ENCODE results near the gene EID3.

The EID3 gene

DNA sequence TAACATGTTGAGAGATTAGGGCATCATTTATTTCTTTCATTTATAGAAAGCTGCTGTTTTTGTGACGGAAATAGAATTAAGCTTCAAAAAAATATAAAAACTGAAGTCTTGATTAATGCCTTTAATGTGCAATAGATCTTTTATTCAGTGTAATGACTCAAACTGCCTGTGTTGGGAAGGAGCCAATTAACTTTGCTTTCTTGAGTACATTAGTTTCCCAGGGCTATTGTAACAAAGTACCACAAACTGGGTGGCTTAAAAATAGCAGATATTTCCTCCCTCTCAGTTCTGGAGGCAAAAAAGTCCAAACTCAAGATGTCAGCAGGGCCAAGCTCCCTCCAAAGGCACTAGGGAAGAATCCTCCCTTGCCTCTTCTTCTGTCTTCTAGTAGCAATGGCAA, 36.6 kb downstream of the EID3 start:
- DNase-seq (ENCODE audit: low read depth): no peak

DNA sequence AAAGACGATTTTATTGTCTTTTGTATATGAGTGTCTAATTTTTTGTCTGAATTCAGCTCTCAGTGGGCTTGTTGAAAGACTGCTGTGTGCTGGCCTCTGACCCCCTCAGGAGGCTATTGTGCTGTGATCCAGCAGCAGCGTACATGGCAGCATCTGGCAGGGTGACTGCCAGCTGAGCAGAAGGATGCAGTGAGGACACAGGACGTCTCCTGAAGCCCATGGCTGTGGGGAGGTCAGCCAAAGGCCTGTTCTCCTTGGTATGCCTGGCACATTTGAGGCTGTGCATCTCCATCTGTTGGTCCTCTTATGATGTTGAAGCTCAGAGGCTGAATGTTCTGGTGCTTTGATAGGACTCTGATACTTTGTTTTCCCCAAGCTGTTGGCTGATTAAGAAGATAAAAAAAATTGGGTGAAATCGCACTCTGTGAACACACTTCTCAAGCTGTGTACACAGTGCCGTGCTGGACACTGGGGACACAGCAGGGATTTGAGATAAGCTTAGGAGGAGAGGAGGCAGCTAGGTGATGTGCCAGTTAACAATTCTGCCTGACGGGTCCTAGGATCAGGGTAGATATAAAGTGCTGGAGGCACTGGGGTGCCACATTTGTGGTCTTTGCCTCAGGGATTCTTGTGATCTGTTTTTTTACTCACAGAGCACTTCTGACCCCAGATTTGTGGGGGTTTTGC, 37.5 kb downstream of the EID3 start:
- no peak for DNase-seq (ENCODE audit: low read depth)

- DNase-seq (ENCODE audit: low read depth): no peak
These were observed 38.6 kb downstream of the EID3 start for GRCh38 chr12:104342147-104342546.

- no peak for DNase-seq (ENCODE audit: low read depth)
These were observed 39.2 kb downstream of the EID3 start for GRCh38 chr12:104342635-104343249.

DNA sequence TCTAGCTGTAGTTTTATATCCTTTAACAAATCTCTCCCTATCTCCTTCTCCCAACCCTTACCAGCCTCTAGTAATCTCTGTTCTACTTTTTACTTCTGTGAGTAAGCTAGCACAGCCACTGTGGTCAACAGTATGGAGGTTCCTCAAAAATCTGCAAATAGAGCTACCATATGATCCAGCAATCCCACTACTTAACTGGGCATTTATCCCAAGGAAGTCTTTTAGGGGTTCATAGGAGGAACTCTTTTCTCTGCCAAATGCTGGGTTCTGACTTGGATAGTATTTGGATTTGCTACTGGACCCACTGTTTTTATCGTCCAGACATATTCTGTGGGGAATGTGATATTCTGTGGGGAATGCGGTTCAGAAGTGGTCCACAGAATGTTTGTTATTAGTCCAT, 41.1 kb downstream of the EID3 start:
- no peak for DNase-seq (ENCODE audit: low read depth)

- no peak for DNase-seq (ENCODE audit: low read depth)
These were observed 41.9 kb downstream of the EID3 start for GRCh38 chr12:104345234-104346066.

GRCh38 chr12:104347374-104348075, 44.0 kb downstream of the EID3 start:
- DNase-seq (ENCODE audit: low read depth): no peak

- no peak for DNase-seq (ENCODE audit: low read depth)
These were observed 44.9 kb downstream of the EID3 start for GRCh38 chr12:104348283-104348993.

DNA sequence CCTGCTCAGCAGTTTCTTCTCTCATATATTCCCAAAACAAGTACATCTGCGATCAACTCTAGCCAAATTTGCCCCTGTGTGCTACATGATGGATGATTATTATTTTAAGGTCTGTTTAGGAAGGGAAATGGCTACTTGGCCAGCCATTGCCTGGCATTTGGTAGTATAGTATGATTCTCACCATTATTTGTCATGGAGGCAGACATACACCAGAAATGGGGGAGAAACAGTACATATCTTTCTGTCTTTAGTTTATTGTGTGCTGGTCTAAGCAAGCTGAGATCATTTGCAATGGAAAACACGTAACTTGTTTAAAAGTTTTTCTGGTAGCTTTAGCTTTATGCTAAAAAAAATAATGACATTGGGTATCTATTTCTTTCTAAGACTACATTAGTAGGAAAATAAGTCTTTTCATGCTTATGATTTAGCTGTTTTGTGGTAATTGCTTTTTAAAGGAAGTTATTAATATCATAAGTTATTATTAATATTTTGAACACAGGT, 45.5 kb downstream of the EID3 start:
- DNase-seq (ENCODE audit: low read depth): no peak

DNA sequence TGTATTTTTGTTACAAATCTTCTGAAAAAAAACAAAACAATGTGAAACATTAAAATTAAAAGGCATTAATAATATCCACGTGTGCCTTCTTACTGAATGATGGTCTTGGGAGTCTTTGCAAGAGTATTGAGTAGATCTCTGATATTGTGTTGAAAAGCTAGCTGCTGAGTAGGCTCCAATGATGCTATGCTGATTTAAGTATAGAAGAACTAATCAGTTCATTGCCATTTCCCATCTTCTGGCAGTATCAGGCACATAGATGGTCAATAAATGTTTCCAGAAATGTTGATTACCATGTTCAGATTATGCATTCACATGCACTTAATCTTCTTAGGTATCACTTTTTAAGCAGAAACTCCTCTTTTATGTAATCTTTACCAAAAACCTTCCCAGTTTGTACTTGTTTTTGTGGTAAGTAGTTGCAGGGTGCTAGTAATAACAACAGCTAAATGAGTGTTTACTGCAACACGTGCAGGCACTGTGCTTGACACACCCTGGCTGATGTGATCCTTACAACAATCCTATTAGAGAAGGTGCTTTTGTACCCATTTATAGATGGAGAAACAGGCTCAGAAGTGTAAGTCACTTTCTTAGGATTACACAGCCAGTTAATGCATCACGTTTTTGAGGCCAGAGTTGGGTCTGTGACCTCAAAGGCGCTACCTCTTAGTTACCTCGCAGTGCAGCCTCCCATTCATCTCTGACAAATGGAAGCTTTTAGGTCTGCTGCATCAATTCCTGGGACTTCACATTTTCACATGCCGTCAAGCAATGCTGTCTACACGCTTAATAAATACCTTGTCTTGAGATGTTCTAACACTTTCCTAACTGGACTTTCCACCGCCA, 46.9 kb downstream of the EID3 start:
- no peak for DNase-seq (ENCODE audit: low read depth)

DNA sequence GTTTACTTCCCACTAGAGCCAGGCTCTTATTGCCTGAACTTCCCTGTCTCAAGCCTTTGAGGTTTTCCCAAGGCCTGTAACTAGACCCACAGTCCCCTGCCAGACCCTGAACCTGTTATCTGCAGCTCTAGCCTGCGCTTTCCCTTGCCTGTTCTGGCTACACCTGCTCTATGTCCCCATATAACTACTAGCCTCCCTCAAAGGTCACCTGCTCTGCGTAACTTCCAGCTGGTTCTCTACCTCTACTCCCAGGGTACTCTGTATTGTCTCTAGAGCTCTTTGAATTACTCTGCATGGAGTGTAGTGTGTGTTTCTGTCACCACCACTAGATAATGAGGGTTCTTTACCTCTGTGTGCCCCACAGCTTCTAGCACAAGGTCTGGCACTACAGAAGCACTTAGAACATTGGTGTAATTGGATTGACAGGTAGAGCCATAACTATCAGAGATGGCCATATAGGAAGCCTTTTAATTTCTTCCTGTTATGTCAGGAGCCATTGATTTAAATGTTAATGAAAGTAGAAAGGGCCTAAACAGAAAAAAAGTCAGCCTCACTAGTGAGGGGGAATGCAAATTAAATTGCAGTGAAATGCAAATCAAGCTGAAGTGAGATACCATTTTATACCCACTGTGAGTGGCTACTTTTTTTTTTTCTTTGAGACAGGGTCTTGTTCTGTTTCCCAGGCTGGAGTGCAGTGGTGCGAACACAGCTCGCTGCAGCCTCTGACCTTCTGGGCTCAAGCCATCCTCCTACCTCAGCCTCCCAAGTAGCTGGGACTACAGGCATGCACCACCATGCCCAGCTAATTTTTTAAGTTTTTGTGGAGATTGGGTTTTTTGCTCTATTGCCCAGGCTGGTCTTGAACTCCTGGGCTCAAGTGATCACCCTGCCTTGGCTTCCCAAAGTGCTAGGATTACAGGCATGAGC, 47.8 kb downstream of the EID3 start:
- DNase-seq (ENCODE audit: low read depth): no peak

GRCh38 chr12:104352106-104352713, 48.7 kb downstream of the EID3 start:
- DNase-seq (ENCODE audit: low read depth): no peak

DNA sequence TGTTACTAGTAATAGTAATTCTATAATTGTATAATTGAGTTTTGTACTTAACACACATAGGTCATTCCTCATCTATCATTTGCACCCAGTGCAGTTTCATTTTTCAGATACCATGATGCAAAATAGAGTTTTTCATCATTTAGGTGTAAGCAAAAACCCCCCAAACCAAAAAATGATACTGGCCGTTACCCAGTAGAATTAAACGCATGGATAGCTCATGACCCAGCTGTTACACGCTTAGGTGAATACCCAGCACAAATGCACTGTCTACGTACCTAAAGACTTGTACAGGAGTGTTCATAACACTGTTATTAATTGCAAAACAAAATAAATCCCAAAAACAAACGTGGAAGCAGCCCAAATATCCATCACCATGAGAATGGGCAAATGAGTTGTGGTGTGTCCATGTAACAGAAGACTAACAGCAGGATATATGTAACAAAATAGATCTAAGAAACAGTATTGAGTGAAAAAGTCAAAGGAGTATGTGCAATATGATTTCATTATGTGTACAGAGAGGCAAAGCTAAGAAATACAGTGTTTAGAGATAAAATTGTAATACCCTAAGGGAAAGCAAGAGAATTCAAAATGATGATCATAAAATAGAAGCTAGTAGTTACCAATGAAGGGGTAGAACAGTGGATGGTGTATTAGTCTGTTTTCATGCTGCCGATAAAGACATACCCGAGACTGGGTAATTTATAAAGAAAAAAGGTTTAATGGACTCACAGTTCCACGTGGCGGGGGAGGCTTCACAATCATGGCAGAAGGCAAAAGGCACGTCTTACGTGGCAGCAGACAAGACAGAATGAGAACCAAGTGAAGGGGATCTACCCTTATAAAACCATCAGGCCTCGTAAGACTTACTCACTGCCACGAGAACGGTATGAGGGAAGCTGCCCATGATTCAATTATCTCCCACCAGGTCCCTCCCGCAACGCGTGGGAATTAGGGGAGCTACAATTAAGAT, 49.8 kb downstream of the EID3 start:
- no peak for DNase-seq (ENCODE audit: low read depth)

- DNase-seq (ENCODE audit: low read depth): no peak
These were observed 50.8 kb downstream of the EID3 start for GRCh38 chr12:104354167-104354867.
